Measurements from ENCODE around the gene RETSAT. TPM values are rescaled to one million over a fixed set of nuclear protein-coding genes. Genes with fewer than 3 reads are reported as not detected.
A peak's percentile ranks its signal among the peaks of the same experiment; 100 is the strongest.

The RETSAT gene
- total and polyA plus RNA-seq, 2 of the 13 experiments (the other 11 are each of a cell fraction or from before 2014, with no cell fraction given), result 46.7 to 61.0 TPM

DNA sequence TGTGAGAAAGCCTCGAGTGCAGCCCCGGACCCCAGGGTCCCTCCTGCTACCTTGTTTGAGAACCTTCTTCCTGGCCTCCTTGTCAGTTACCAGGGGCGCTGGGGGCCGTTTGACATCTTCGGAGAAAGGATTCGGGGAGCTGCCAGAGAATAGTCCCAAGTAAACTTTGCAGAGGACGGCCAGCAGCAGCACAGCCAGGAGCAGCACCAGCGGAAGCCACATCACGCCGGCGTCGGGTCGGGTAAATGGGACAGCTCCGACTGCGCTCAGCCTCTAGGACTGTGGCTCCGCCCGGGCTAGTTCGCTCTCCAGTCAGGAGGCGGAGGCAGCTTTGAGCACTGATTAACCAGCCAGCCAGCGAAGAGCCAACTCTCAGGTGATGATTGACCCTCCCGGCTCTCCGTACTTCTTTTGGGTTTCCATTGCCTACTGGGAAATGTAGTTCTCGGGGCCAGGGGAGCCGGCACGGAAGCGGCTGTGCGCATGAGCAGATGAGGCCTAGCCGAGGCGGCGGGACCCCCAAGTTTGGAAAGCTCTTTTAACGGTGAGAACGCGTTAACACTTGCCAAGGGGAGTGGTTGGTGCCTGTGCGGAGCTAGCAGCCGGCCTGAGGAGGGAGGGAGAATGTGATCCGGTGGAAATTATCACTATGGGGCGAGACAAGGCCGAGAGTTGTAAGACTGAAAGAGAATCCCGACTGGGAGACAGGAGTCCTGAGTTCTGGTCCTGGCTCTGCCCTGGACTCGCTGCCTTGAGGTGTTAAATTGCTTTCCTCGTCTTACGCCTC is at the start of gene RETSAT, which contains the start of gene ELMOD3 (continued):
- TF ChIP-seq GMEB1 (CRISPR knock-in tag; IDR thresholded peaks at IDR 0.05; ENCODE audit: borderline replicate concordance) (peak; percentile 82; the same call in 1 of the 2 replicates), ZNF382 (CRISPR knock-in tag; IDR thresholded peaks at IDR 0.05; ENCODE audit: borderline replicate concordance) (no peak), ZNF256 (CRISPR knock-in tag; conservative IDR thresholded peaks at IDR 0.05) (peak; percentile 85), IRX3 (CRISPR knock-in tag; IDR thresholded peaks at IDR 0.05; ENCODE audit: borderline replicate concordance, low read depth) (peak; percentile 35; the same call in 1 of the 2 replicates), BHLHE40 (IDR thresholded peaks at IDR 0.05; ENCODE audit: low read length) (no peak; the same call in 1 of the 2 replicates), FOXC1 (CRISPR knock-in tag; IDR thresholded peaks at IDR 0.05; ENCODE audit: borderline replicate concordance) (peak; percentile 67), ARID2 (CRISPR knock-in tag; IDR thresholded peaks at IDR 0.05; ENCODE audit: borderline replicate concordance) (peak; percentile 81), NRL (CRISPR knock-in tag; IDR thresholded peaks at IDR 0.05; ENCODE audit: borderline replicate concordance) (peak; percentile 10), NCOA5 (CRISPR knock-in tag; IDR thresholded peaks at IDR 0.05) (no peak), TARDBP (CRISPR knock-in tag; IDR thresholded peaks at IDR 0.05) (peak; percentile 83), RFX3 (CRISPR knock-in tag; IDR thresholded peaks at IDR 0.05) (no peak; the same call in 1 of the 2 replicates), HDAC2 (CRISPR knock-in tag; IDR thresholded peaks at IDR 0.05) (peak; percentile 49; the same call in 1 of the 2 replicates), ASH2L (IDR thresholded peaks at IDR 0.05; ENCODE audit: insufficient read length, low read depth, low read length) (peak; percentile 67)
- TF ChIP-seq, protein P1, sequence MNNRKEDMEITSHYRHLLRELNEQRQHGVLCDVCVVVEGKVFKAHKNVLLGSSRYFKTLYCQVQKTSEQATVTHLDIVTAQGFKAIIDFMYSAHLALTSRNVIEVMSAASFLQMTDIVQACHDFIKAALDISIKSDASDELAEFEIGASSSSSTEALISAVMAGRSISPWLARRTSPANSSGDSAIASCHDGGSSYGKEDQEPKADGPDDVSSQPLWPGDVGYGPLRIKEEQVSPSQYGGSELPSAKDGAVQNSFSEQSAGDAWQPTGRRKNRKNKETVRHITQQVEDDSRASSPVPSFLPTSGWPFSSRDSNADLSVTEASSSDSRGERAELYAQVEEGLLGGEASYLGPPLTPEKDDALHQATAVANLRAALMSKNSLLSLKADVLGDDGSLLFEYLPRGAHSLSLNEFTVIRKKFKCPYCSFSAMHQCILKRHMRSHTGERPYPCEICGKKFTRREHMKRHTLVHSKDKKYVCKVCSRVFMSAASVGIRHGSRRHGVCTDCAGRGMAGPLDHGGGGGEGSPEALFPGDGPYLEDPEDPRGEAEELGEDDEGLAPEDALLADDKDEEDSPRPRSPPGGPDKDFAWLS (CRISPR knock-in tag; IDR thresholded peaks at IDR 0.05; ENCODE audit: borderline replicate concordance), result no peak
- TF ChIP-seq, protein P2, sequence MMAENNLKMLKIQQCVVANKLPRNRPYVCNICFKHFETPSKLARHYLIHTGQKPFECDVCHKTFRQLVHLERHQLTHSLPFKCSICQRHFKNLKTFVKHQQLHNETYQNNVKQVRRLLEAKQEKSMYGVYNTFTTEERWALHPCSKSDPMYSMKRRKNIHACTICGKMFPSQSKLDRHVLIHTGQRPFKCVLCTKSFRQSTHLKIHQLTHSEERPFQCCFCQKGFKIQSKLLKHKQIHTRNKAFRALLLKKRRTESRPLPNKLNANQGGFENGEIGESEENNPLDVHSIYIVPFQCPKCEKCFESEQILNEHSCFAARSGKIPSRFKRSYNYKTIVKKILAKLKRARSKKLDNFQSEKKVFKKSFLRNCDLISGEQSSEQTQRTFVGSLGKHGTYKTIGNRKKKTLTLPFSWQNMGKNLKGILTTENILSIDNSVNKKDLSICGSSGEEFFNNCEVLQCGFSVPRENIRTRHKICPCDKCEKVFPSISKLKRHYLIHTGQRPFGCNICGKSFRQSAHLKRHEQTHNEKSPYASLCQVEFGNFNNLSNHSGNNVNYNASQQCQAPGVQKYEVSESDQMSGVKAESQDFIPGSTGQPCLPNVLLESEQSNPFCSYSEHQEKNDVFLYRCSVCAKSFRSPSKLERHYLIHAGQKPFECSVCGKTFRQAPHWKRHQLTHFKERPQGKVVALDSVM (CRISPR knock-in tag; IDR thresholded peaks at IDR 0.05), result peak; percentile 95
- TF ChIP-seq, protein P3, sequence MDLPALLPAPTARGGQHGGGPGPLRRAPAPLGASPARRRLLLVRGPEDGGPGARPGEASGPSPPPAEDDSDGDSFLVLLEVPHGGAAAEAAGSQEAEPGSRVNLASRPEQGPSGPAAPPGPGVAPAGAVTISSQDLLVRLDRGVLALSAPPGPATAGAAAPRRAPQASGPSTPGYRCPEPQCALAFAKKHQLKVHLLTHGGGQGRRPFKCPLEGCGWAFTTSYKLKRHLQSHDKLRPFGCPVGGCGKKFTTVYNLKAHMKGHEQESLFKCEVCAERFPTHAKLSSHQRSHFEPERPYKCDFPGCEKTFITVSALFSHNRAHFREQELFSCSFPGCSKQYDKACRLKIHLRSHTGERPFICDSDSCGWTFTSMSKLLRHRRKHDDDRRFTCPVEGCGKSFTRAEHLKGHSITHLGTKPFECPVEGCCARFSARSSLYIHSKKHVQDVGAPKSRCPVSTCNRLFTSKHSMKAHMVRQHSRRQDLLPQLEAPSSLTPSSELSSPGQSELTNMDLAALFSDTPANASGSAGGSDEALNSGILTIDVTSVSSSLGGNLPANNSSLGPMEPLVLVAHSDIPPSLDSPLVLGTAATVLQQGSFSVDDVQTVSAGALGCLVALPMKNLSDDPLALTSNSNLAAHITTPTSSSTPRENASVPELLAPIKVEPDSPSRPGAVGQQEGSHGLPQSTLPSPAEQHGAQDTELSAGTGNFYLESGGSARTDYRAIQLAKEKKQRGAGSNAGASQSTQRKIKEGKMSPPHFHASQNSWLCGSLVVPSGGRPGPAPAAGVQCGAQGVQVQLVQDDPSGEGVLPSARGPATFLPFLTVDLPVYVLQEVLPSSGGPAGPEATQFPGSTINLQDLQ (CRISPR knock-in tag; IDR thresholded peaks at IDR 0.05), result peak; percentile 89; the same call in 1 of the 2 replicates

All from HepG2 (cell line).